ENCODE measurements around the gene EXOC4.

EXOC4 gene

DNA sequence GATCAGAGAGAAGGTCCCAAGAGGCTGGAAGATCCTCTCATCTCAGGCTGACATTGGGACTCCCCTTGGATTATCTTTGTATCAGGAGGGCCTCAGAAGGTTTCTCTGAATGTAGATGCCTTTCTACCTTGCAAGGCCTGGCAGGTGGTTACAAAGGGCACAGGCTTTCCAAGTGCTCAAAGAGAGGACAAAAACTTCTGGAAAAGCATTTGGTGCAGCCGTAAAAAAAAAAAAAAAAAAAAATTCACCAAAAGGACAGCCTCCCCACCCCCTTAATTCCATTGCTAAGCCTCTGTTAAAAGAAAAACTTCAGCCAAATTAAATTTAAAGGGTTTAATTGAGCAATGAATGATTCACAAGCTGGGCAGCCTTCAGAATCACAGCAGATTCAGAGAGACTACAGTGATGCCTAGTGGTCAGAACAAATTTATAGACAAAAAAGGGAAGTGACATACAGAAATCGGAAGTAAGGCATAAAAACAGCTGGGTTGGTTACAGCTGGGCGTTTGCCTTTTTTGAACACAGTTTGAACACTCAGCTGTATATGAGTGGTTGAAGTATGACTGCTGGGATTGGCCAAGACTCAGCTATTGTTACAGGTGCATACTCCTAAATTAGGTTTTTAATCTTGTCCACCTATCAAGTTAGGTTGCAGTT, 831.7 kb downstream of the EXOC4 start:
- TF ChIP-seq ZFX (IDR thresholded peaks at IDR 0.05) (no peak), CTCF (conservative IDR thresholded peaks at IDR 0.05) (no peak)
- H3K27ac ChIP-seq: no peak overlapping the region

DNA sequence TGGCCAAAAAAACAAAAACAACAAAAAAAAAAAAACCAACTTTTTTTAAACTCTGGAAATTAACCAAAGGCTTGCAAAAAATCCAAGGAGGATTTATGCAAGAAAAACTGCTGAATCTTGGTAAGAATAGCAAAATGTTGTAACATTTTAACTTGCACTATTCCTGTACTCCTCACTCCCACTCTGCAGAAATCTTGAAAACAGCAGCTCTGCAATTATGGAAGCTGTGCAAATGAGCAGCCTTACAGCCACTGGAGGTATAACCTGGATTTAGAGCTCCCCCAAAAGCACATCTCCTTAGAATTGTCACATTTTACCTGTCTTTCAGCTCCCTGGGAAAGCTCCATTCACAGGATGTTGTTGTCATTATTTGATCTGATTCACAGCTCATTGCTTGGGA, 832.4 kb downstream of the EXOC4 start:
- no peak overlapping the region for H3K27ac ChIP-seq
- no peak for TF ChIP-seq CTCF (conservative IDR thresholded peaks at IDR 0.05)
- no peak for TF ChIP-seq ZFX (IDR thresholded peaks at IDR 0.05)

- TF ChIP-seq ZFX (IDR thresholded peaks at IDR 0.05) (no peak), CTCF (conservative IDR thresholded peaks at IDR 0.05) (no peak)
Measured at GRCh38 chr7:134086998-134087735, 834.3 kb downstream of the EXOC4 start.

GRCh38 chr7:134088199-134088598, 835.3 kb downstream of the EXOC4 start:
- TF ChIP-seq ZFX (IDR thresholded peaks at IDR 0.05) (no peak), CTCF (conservative IDR thresholded peaks at IDR 0.05) (no peak)
- no peak overlapping the region for H3K27ac ChIP-seq

More at GRCh38 chr7:134086998-134087735, 834.3 kb downstream of the EXOC4 start:
- no peak overlapping the region for H3K27ac ChIP-seq

DNA sequence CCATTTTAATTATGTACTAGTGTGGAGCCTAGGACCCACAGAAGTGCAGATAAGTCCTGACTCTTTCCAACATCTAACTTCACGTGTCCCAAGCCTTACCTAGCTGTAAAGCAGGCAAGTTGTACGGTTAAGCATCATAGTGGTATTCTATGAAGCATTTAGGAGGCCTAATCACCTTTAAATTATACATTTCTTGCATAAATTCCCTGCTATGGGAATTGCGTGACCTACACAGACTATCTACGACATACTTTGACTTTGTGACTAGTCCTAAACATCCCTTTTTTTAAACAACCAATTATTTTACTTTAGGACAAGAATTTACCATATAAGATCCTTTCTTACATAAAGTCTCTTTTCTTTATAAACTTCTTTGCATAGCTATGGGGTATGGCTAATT, 836.6 kb downstream of the EXOC4 start:
- TF ChIP-seq ZFX (IDR thresholded peaks at IDR 0.05): no peak
- no peak for TF ChIP-seq CTCF (conservative IDR thresholded peaks at IDR 0.05)
- no peak overlapping the region for H3K27ac ChIP-seq

DNA sequence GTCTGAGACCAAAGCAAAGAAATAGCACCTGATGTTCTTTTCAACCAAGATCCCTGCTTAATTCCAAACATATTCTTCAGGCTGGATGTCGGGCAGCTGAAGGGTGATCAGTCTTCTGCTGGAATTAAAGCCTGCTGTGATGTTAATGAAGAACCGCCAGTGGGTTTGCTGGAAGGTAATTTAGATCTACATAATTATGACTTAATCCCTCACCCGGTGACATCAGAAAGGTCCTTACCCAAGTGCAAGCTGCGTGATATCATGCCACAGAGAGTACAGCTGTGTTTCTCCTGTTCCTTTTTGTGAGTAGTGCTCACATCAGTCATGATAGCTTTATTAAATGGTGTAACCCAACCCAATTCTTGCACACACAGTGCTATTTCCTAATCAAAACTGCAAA, 845.2 kb downstream of the EXOC4 start:
- no peak overlapping the region for H3K27ac ChIP-seq
- TF ChIP-seq ZFX (IDR thresholded peaks at IDR 0.05) (no peak), CTCF (conservative IDR thresholded peaks at IDR 0.05) (no peak)

DNA sequence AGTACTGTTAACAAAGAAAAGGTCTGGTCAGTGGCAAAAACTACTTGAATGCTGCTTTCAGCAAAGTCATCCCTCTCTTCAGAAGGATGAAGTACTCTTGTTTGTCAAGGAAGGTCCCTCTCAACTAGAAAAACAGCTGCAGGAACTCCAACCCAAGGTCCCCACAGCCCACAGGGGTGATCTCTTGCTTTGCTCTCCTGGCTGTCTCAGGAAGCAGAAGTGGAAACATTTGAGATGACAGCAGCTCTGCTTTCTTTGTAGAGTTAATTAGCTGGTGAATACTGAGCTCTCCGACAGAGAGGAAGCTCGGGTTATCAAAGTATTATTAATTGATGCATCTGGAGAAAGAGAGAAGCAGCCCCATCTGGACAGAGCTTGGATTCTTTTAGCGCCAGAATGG, 848.8 kb downstream of the EXOC4 start:
- no peak overlapping the region for H3K27ac ChIP-seq
- TF ChIP-seq ZFX (IDR thresholded peaks at IDR 0.05): no peak
- no peak for TF ChIP-seq CTCF (conservative IDR thresholded peaks at IDR 0.05)
